Measurements from ENCODE around the gene SLC9B2.
"Not testable (repeated sequence)": the region's sequence is repeated elsewhere in the genome, so short reads cannot be mapped to it uniquely, and the experiment has no call there.

The SLC9B2 gene

GRCh38 chr4:103018391-103019307 lies 57.9 kb downstream of the SLC9B2 start:
- no peak for DNase-seq

- DNase-seq, result no peak
These were observed 64.0 kb downstream of the SLC9B2 start for GRCh38 chr4:103012551-103012950.

GRCh38 chr4:103012060-103012459 lies 64.5 kb downstream of the SLC9B2 start:
- no peak for DNase-seq

- no peak for DNase-seq
These were observed 65.1 kb downstream of the SLC9B2 start for GRCh38 chr4:103011378-103012025.

- DNase-seq, result no peak
These were observed 65.8 kb downstream of the SLC9B2 start for GRCh38 chr4:103010804-103011203.

GRCh38 chr4:103008875-103009729 lies 67.5 kb downstream of the SLC9B2 start:
- peak; percentile 16 for DNase-seq

- DNase-seq, result no peak
These were observed 74.0 kb downstream of the SLC9B2 start for GRCh38 chr4:103002551-103002950.

- DNase-seq, result no peak
These were observed 81.8 kb downstream of the SLC9B2 start for GRCh38 chr4:102994803-102995202.

GRCh38 chr4:102993985-102994384 lies 82.6 kb downstream of the SLC9B2 start:
- DNase-seq, result not testable (repeated sequence)

GRCh38 chr4:102988429-102989020 lies 88.0 kb downstream of the SLC9B2 start:
- no peak for DNase-seq

GRCh38 chr4:102981005-102981404 lies 95.6 kb downstream of the SLC9B2 start:
- no peak for DNase-seq
